CD14-positive monocyte (primary cell): ENCODE data around the gene KIF3A. TPM values are rescaled to one million over a fixed set of nuclear protein-coding genes. Genes with fewer than 3 reads are reported as not detected.

Source experiments
- DNase-seq, 3 donors: peaks; one replicate each; pipeline ENCODE4 v3.0.0-alpha.2; 2011 to 2022
- H2AFZ ChIP-seq: 2 replicates; pipeline ENCODE4 v1.6.0; 2012; ENCODE audit warnings: mild to moderate bottlenecking, low read depth, low read length, inconsistent platforms; ENCODE audit not compliant: insufficient read depth, poor library complexity, severe bottlenecking
- H3K27ac ChIP-seq, 2 donors: 1 replicate in 1 of 2; 2 replicates in 1 of 2; pipeline ENCODE4 v1.5.1; 2012 to 2013; ENCODE audit warnings: low read length in 2 of 2, control low read depth in 1 of 2, inconsistent platforms in 1 of 2, low read depth in 1 of 2, mild to moderate bottlenecking in 1 of 2
- H3K27me3 ChIP-seq, 2 donors: one replicate each; pipeline versions ENCODE4 v1.6.0 to v1.6.1; 2011 to 2013; ENCODE audit warnings: low read length in 2 of 2; ENCODE audit not compliant: control insufficient read depth in 2 of 2, insufficient read depth in 2 of 2
- H3K36me3 ChIP-seq, 2 donors: replicated peaks in 1 of 2; 1 replicate in 1 of 2; 2 replicates in 1 of 2; pipeline versions ENCODE4 v1.5.1 to v1.6.1; 2012 to 2013; ENCODE audit warnings: low read length in 2 of 2, control low read depth in 1 of 2, inconsistent platforms in 1 of 2, mild to moderate bottlenecking in 1 of 2; ENCODE audit not compliant: insufficient read depth in 2 of 2, control insufficient read depth in 1 of 2
- H3K4me1 ChIP-seq, 2 donors: 1 replicate in 1 of 2; 2 replicates in 1 of 2; pipeline versions ENCODE4 v1.5.1 to v1.6.1; 2012 to 2013; ENCODE audit warnings: low read length in 2 of 2, control low read depth in 1 of 2, inconsistent platforms in 1 of 2, mild to moderate bottlenecking in 1 of 2, moderate library complexity in 1 of 2; ENCODE audit not compliant: insufficient read depth in 2 of 2, control insufficient read depth in 1 of 2
- H3K4me2 ChIP-seq: replicated peaks from 2 replicates; pipeline ENCODE3; 2012; ENCODE audit warnings: low read length, moderate library complexity, mild to moderate bottlenecking; ENCODE audit not compliant: poor library complexity, severe bottlenecking; ENCODE audit errors: extremely low read depth
- H3K4me3 ChIP-seq, 3 experiments: fragments of 200-600 bp in 1 of 3; sonication (generic) in 1 of 3; replicated peaks in 1 of 3; 1 replicate in 2 of 3; 2 replicates in 1 of 3; pipeline ENCODE4 v1.5.1; 2011 to 2013; ENCODE audit warnings: low read length in 3 of 3, mild to moderate bottlenecking in 3 of 3, control low read depth in 2 of 3, low read depth in 2 of 3, inconsistent platforms in 1 of 3, moderate library complexity in 1 of 3
- H3K79me2 ChIP-seq: 2 replicates; pipeline ENCODE4 v1.6.0; 2012; ENCODE audit warnings: mild to moderate bottlenecking, control low read depth, inconsistent platforms, low read length, moderate library complexity; ENCODE audit not compliant: insufficient read depth
- H3K9ac ChIP-seq: 2 replicates; pipeline ENCODE4 v1.6.0; 2017; ENCODE audit warnings: low read length, mild to moderate bottlenecking; ENCODE audit not compliant: insufficient read depth, poor library complexity, severe bottlenecking
- H3K9me3 ChIP-seq, 2 donors: replicated peaks in 1 of 2; 1 replicate in 1 of 2; 2 replicates in 1 of 2; pipeline versions ENCODE4 v1.5.1 to v1.6.1; 2012 to 2013; ENCODE audit warnings: low read length in 2 of 2, control low read depth in 1 of 2; ENCODE audit not compliant: control insufficient read depth in 1 of 2, insufficient read depth in 1 of 2
- H4K20me1 ChIP-seq: 2 replicates; pipeline ENCODE4 v1.6.0; 2012; ENCODE audit warnings: mild to moderate bottlenecking, low read length, control low read depth, moderate library complexity; ENCODE audit not compliant: insufficient read depth
- H3K27ac Mint-ChIP-seq, 7 donors: one replicate each; pipeline ENCODE4 v1.8.0; 2020; ENCODE audit warnings: mild to moderate bottlenecking in 7 of 7, mixed read lengths in 7 of 7, moderate library complexity in 6 of 7, inconsistent platforms in 2 of 7
- H3K27me3 Mint-ChIP-seq, 3 donors: one replicate each; pipeline ENCODE4 v1.8.0; 2021 to 2022; ENCODE audit warnings: low read depth in 3 of 3, mild to moderate bottlenecking in 3 of 3, mixed read lengths in 3 of 3, moderate library complexity in 3 of 3, inconsistent platforms in 1 of 3
- H3K36me3 Mint-ChIP-seq, 2 donors: one replicate each; pipeline ENCODE4 v1.8.0; 2020; ENCODE audit warnings: mixed read lengths in 2 of 2, inconsistent platforms in 1 of 2, mild to moderate bottlenecking in 1 of 2
- H3K4me1 Mint-ChIP-seq: one replicate; pipeline ENCODE4 v1.8.0; 2020; ENCODE audit warnings: mild to moderate bottlenecking, mixed read lengths
- H3K4me3 Mint-ChIP-seq, 2 donors: one replicate each; pipeline ENCODE4 v1.8.0; 2020; ENCODE audit warnings: mild to moderate bottlenecking in 2 of 2, mixed read lengths in 2 of 2, moderate library complexity in 1 of 2
- H3K9me3 Mint-ChIP-seq, 7 donors: one replicate each; pipeline ENCODE4 v1.8.0; 2020 to 2022; ENCODE audit warnings: mixed read lengths in 7 of 7, mild to moderate bottlenecking in 6 of 7, moderate library complexity in 6 of 7, inconsistent platforms in 2 of 7
- WGBS: methylation state at CpG from one replicate; pipeline ENCODE4 v1.1.5; 2013; ENCODE audit warnings: missing lambda C conversion rate; ENCODE audit not compliant: insufficient coverage; 5-methylcytosine and 5-hydroxymethylcytosine counted together
- intact Hi-C, 2 donors: fragments of 100-400 bp; cut with micrococcal nuclease; formaldehyde crosslinking; loops; one replicate each; pipeline versions ENCODE4 v1.15.0 to v1.15.1; 2023
- polyA plus RNA-seq, 3 donors: library from polyadenylated mRNA; depleted of rRNA in 1 of 3; unstranded in 2 of 3; stranded (reverse) in 1 of 3; fragments of 300-500 nt in 2 of 3; fragments of >200 nt in 1 of 3; fragmentation: Illumina TruSeq in 2 of 3; gene quantifications; 1 replicate in 2 of 3; 2 replicates in 1 of 3; pipeline ENCODE4 v1.2.3, GENCODE V29; 2012 to 2021
- TF ChIP-seq, protein P1 (sequence below): fragments of 200-600 bp; IDR thresholded peaks from one replicate; pipeline ENCODE4 v1.8.0; 2022; ENCODE audit warnings: antibody characterized with exemption, mild to moderate bottlenecking

Gene KIF3A
- polyA plus RNA-seq, 3 donors = 0.68 to 1.3 (median 1.2) TPM

DNA sequence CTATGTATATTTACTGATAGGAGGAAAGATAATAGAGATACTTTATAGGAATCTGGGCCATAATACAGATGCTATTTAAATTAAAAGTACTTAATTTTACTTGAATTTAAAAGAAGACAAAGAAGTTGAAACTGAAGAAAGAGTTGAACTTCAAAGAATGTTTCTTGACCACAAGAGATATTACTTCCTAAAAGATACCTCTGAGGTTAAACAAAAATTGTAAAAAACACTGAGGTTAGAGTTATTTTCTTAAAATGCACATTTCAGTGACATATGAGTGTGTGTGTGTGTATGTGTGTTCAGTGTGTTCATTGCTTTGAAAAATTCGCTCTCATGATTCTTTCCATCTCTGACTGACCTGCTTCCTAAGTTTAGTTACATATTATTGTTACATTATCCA lies 43.2 kb upstream of the KIF3A start:
- H3K36me3 Mint-ChIP-seq = peaks cover 3 to 4% of the 10 kb centered on the region in 2 donors
- H3K27ac Mint-ChIP-seq = no peak overlapping the region
- WGBS = no CpG with 5 or more reads among the region's 1 CpG
- H2AFZ ChIP-seq = no peak overlapping the region
- intact Hi-C loops = no loop called here
- no peak overlapping the region for H3K4me3 ChIP-seq
- no peak overlapping the region for H3K27ac ChIP-seq
- H3K9me3 Mint-ChIP-seq = peaks cover 0 to 11% (median 3%) of the 10 kb centered on the region in 7 donors
- no peaks in the 10 kb centered on the region for H3K36me3 ChIP-seq
- H3K4me2 ChIP-seq = no peak overlapping the region
- H3K9me3 ChIP-seq = peaks cover 3 to 9% of the 10 kb centered on the region in 2 donors
- peaks cover 42 to 59% of the 10 kb centered on the region in 2 donors for H3K27me3 ChIP-seq
- no peaks in the 10 kb centered on the region for H4K20me1 ChIP-seq
- DNase-seq = no peak
- no peak overlapping the region for H3K9ac ChIP-seq
- no peaks in the 10 kb centered on the region for H3K79me2 ChIP-seq
- H3K4me1 ChIP-seq = peaks cover 24 to 30% of the 10 kb centered on the region in 2 donors
- H3K4me3 Mint-ChIP-seq = peak overlapping the region in 1 of 2 donors; percentile 46
- H3K27me3 Mint-ChIP-seq = peaks cover 46 to 64% (median 58%) of the 10 kb centered on the region in 3 donors
- H3K4me1 Mint-ChIP-seq = peaks cover 24% of the 10 kb centered on the region
- TF ChIP-seq, protein P1, sequence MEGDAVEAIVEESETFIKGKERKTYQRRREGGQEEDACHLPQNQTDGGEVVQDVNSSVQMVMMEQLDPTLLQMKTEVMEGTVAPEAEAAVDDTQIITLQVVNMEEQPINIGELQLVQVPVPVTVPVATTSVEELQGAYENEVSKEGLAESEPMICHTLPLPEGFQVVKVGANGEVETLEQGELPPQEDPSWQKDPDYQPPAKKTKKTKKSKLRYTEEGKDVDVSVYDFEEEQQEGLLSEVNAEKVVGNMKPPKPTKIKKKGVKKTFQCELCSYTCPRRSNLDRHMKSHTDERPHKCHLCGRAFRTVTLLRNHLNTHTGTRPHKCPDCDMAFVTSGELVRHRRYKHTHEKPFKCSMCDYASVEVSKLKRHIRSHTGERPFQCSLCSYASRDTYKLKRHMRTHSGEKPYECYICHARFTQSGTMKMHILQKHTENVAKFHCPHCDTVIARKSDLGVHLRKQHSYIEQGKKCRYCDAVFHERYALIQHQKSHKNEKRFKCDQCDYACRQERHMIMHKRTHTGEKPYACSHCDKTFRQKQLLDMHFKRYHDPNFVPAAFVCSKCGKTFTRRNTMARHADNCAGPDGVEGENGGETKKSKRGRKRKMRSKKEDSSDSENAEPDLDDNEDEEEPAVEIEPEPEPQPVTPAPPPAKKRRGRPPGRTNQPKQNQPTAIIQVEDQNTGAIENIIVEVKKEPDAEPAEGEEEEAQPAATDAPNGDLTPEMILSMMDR = no peak

DNA sequence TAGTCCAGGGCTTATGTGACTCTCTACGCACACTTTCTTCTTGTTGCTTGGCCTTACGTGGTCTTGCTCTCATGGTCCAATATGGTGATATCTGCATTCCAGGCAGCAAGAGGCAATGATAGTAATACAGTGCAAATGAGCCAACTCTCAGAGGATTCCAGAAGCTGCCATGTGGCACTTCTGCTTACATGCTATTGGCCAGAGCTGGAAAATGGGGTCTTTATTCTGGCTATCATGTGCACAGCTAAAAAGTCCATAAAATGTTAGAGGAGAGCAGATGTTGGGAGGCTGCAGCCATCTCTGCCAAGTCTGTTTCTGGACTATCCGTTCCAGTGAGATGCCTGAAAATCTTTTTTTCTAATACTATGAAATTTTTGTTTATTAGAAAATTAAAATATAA lies 42.6 kb upstream of the KIF3A start:
- H3K4me1 Mint-ChIP-seq = peaks cover 24% of the 10 kb centered on the region
- peak overlapping the region in 1 of 7 donors; percentile 41 for H3K27ac Mint-ChIP-seq
- H3K36me3 Mint-ChIP-seq = peaks cover 3 to 4% of the 10 kb centered on the region in 2 donors
- TF ChIP-seq, protein P1 = no peak
- no peaks in the 10 kb centered on the region for H3K36me3 ChIP-seq
- no peaks in the 10 kb centered on the region for H4K20me1 ChIP-seq
- H3K27me3 ChIP-seq = peaks cover 46 to 65% of the 10 kb centered on the region in 2 donors
- peaks cover 0 to 11% (median 3%) of the 10 kb centered on the region in 7 donors for H3K9me3 Mint-ChIP-seq
- H3K4me2 ChIP-seq = no peak overlapping the region
- no peak overlapping the region for H3K4me3 ChIP-seq
- H3K27ac ChIP-seq = no peak overlapping the region
- H3K27me3 Mint-ChIP-seq = peaks cover 52 to 62% (median 62%) of the 10 kb centered on the region in 3 donors
- DNase-seq = no peak
- peaks cover 24 to 30% of the 10 kb centered on the region in 2 donors for H3K4me1 ChIP-seq
- H3K9ac ChIP-seq = no peak overlapping the region
- H3K9me3 ChIP-seq = peaks cover 3 to 9% of the 10 kb centered on the region in 2 donors
- no peak overlapping the region for H2AFZ ChIP-seq
- H3K79me2 ChIP-seq = no peaks in the 10 kb centered on the region
- peak overlapping the region in 1 of 2 donors; percentile 71 for H3K4me3 Mint-ChIP-seq
- 86% methylated on average over 1 of the region's 3 CpGs for WGBS
- intact Hi-C loops = no loop called here
